Body of pancreas (tissue), 4 donors: ENCODE data around the gene PSMD1. TPM values are rescaled to one million over a fixed set of nuclear protein-coding genes. Genes with fewer than 3 reads are reported as not detected.
A peak's percentile ranks its signal among the peaks of the same experiment; 100 is the strongest.

Experiments used
- ATAC-seq: fragments of 150-250 bp; one replicate; pipeline ENCODE4 v1.9.1; 2016
- DNase-seq, 4 donors: peaks; one replicate each; pipeline ENCODE4 v3.0.0-alpha.2; 2019
- H3K27ac ChIP-seq, 4 donors: fragments of 200-600 bp; sonication (generic); 1 replicate in 3 of 4; 2 replicates in 1 of 4; pipeline versions ENCODE4 v1.5.1 to v1.6.1; 2016 to 2019; ENCODE audit warnings: mild to moderate bottlenecking in 1 of 4, mixed read lengths in 1 of 4, moderate library complexity in 1 of 4
- H3K27me3 ChIP-seq, 2 donors: fragments of 200-600 bp; sonication (generic); one replicate each; pipeline ENCODE4 v1.6.0; 2016; ENCODE audit warnings: mild to moderate bottlenecking in 1 of 2
- H3K36me3 ChIP-seq, 2 donors: fragments of 200-600 bp; sonication (generic); replicated peaks in 1 of 2; 2 replicates each; pipeline ENCODE4 v1.5.1; 2016; ENCODE audit warnings: low read depth in 2 of 2; ENCODE audit not compliant: insufficient read depth in 1 of 2
- H3K4me1 ChIP-seq: fragments of 200-600 bp; sonication (generic); one replicate; pipeline ENCODE4 v1.6.0; 2016
- H3K4me3 ChIP-seq, 2 donors: fragments of 200-600 bp; sonication (generic); 1 replicate in 1 of 2; 2 replicates in 1 of 2; pipeline ENCODE4 v1.5.1; 2016 to 2019
- H3K9me3 ChIP-seq, 3 donors: fragments of 200-600 bp; sonication (generic); 1 replicate in 2 of 3; 2 replicates in 1 of 3; pipeline ENCODE4 v1.5.1; 2016
- CTCF ChIP-seq, 7 experiments: fragments of 450-650 bp in 4 of 7; fragments of 200-600 bp in 3 of 7; sonication (generic) in 3 of 7; IDR thresholded peaks; one replicate each; pipeline ENCODE4 v1.5.1; 2016 to 2019; ENCODE audit warnings: antibody characterized with exemption in 7 of 7
- POLR2A ChIP-seq, 3 donors: fragments of 450-650 bp; IDR thresholded peaks; one replicate each; pipeline ENCODE4 v1.6.1; 2016; ENCODE audit warnings: antibody characterized with exemption in 3 of 3, mild to moderate bottlenecking in 2 of 3
- WGBS, 2 donors: methylation state at CpG; one replicate each; pipeline ENCODE4 v1.1.5; 2017; 5-methylcytosine and 5-hydroxymethylcytosine counted together
- intact Hi-C: fragments of 100-400 bp; cut with DNase I; formaldehyde crosslinking; loops from one replicate; pipeline ENCODE4 v1.15.1; 2023
- total RNA-seq, 2 donors: library from RNA; depleted of rRNA; stranded (reverse); fragments of >200 nt; gene quantifications; one replicate each; pipeline ENCODE4 v1.1.0, GENCODE V29; 2016

Gene PSMD1
- total RNA-seq, 2 donors from 2014 or later: 20.5 to 27.4 TPM

- TF ChIP-seq POLR2A (IDR thresholded peaks at IDR 0.05) (no peak), CTCF (IDR thresholded peaks at IDR 0.05) (no peak)
- H3K27me3 ChIP-seq: no peaks in the 10 kb centered on the region
- 83 to 84% methylated on average over 4 to 6 of the region's 6 CpGs for WGBS, 2 donors
- H3K4me1 ChIP-seq: peaks cover 18% of the 10 kb centered on the region
- no peaks in the 10 kb centered on the region for H3K9me3 ChIP-seq
- no peak overlapping the region for H3K4me3 ChIP-seq
- DNase-seq: no peak
- intact Hi-C loops: no loop called here
- no peaks in the 10 kb centered on the region for H3K36me3 ChIP-seq
- no peak overlapping the region for H3K27ac ChIP-seq
- ATAC-seq: no peak
Observed at GRCh38 chr2:231188506-231189170, 132.0 kb downstream of the PSMD1 start.

- WGBS, 2 donors: 98% methylated on average over 8 of the region's 8 CpGs
- Histone ChIP-seq H3K4me1 (peaks cover 18% of the 10 kb centered on the region), H3K27me3 (no peaks in the 10 kb centered on the region), H3K36me3 (no peaks in the 10 kb centered on the region), H3K4me3 (no peak overlapping the region), H3K27ac (no peak overlapping the region), H3K9me3 (no peaks in the 10 kb centered on the region)
- no peak for DNase-seq
- TF ChIP-seq POLR2A (IDR thresholded peaks at IDR 0.05) (no peak), CTCF (IDR thresholded peaks at IDR 0.05) (no peak)
- no peak for ATAC-seq
- intact Hi-C loops: no loop called here
Observed at GRCh38 chr2:231189171-231189530, 132.5 kb downstream of the PSMD1 start.

GRCh38 chr2:231189571-231190495, 133.2 kb downstream of the PSMD1 start:
- peaks cover 18% of the 10 kb centered on the region for H3K4me1 ChIP-seq
- H3K27me3 ChIP-seq: no peaks in the 10 kb centered on the region
- intact Hi-C loops: no loop called here
- no peaks in the 10 kb centered on the region for H3K36me3 ChIP-seq
- H3K9me3 ChIP-seq: no peaks in the 10 kb centered on the region
- TF ChIP-seq POLR2A (IDR thresholded peaks at IDR 0.05) (no peak), CTCF (IDR thresholded peaks at IDR 0.05) (no peak)
- H3K4me3 ChIP-seq: no peak overlapping the region
- WGBS, 2 donors: 62 to 63% methylated on average over 19 to 22 of the region's 22 CpGs
- DNase-seq (peak in 3 of 4 donors; percentile 26 to 38 (median 35)), ATAC-seq (peak; percentile 48)
- H3K27ac ChIP-seq: peak overlapping the region in 3 of 4 donors; percentile 56 to 85 (median 65)

- ATAC-seq (peak; percentile 77), DNase-seq (peak; percentile 52 to 69 (median 64))
- H3K4me1 ChIP-seq: peaks cover 18% of the 10 kb centered on the region
- TF ChIP-seq CTCF (IDR thresholded peaks at IDR 0.05) (peak in 4 of 7 experiments; percentile 2 to 20 (median 13)), POLR2A (IDR thresholded peaks at IDR 0.05) (peak in 2 of 3 donors; percentile 19 to 28)
- no peaks in the 10 kb centered on the region for H3K27me3 ChIP-seq
- H3K9me3 ChIP-seq: no peaks in the 10 kb centered on the region
- H3K27ac ChIP-seq: peak overlapping the region in 3 of 4 donors; percentile 56 to 85 (median 65)
- WGBS, 2 donors: 11 to 12% methylated on average over 5 to 42 of the region's 42 CpGs
- intact Hi-C loops: no loop called here
- no peak overlapping the region for H3K4me3 ChIP-seq
- no peaks in the 10 kb centered on the region for H3K36me3 ChIP-seq
Observed at GRCh38 chr2:231190531-231191197, 134.0 kb downstream of the PSMD1 start.
